ENCODE results near the gene CNGA3. TPM values are rescaled to one million over a fixed set of nuclear protein-coding genes. Genes with fewer than 3 reads are reported as not detected.

The CNGA3 gene
- total and polyA plus RNA-seq, 2 experiments from 2014 or later, result under 0.01 to 0.30 TPM

- Histone ChIP-seq H3K79me2 (ENCODE audit: insufficient read depth) (no peaks in the 10 kb centered on the region), H3K4me3 (no peak overlapping the region), H3K27ac (no peak overlapping the region), H3F3A (ENCODE audit: insufficient read depth) (no peaks in the 10 kb centered on the region), H2AFZ (no peak overlapping the region), H4K20me1 (ENCODE audit: insufficient read depth) (no peaks in the 10 kb centered on the region), H3K9me3 (ENCODE audit: low read depth) (no peaks in the 10 kb centered on the region), H3K36me3 (ENCODE audit: low read depth) (no peaks in the 10 kb centered on the region), H3K9me2 (ENCODE audit: insufficient read depth) (no peaks in the 10 kb centered on the region), H3K4me2 (ENCODE audit: unreplicated experiment) (no peak overlapping the region), H3K27me3 (replicated peaks; ENCODE audit: insufficient read depth) (peaks cover 10% of the 10 kb centered on the region; the same call in 1 of the 2 replicates), H3K4me1 (ENCODE audit: insufficient read depth) (no peaks in the 10 kb centered on the region), H3K9ac (no peak overlapping the region)
- in situ Hi-C loops (cut with MboI), result loop anchor here (10.0 kb wide), 1 partner anchor 580 kb away; no protein-coding TSS in a partner anchor
- 3 to 6% methylated on average over 7 of the region's 7 CpGs for WGBS, 2 experiments (ENCODE audit: low coverage in 1 of 2, low lambda C conversion rate in 2 of 2, missing lambda C conversion rate in 2 of 2)
- DNase-seq, result peak; percentile 87
- TF ChIP-seq EZH2phosphoT487 (IDR thresholded peaks at IDR 0.05; ENCODE audit: insufficient read depth, low read depth), result no peak
- TF ChIP-seq EZH2 (IDR thresholded peaks at IDR 0.05; ENCODE audit: insufficient read depth, poor library complexity, severe bottlenecking), result no peak
Measured at GRCh38 chr2:98385050-98385699, 38.9 kb downstream of the CNGA3 start.

GRCh38 chr2:98387478-98387877 lies 41.2 kb downstream of the CNGA3 start:
- no peaks in the 10 kb centered on the region for H3K4me1 ChIP-seq (ENCODE audit: insufficient read depth)
- H3K9ac ChIP-seq, result no peak overlapping the region
- no peaks in the 10 kb centered on the region for H3F3A ChIP-seq (ENCODE audit: insufficient read depth)
- in situ Hi-C loops (cut with MboI), result loop anchor here (10.0 kb wide), 1 partner anchor 583 kb away; no protein-coding TSS in a partner anchor
- H3K36me3 ChIP-seq (ENCODE audit: low read depth), result no peaks in the 10 kb centered on the region
- no peaks in the 10 kb centered on the region for H3K9me2 ChIP-seq (ENCODE audit: insufficient read depth)
- WGBS, 2 experiments (ENCODE audit: low coverage in 1 of 2, low lambda C conversion rate in 2 of 2, missing lambda C conversion rate in 2 of 2), result 80 to 85% methylated on average over 16 of the region's 16 CpGs
- no peaks in the 10 kb centered on the region; the same call in 1 of the 2 replicates for H3K27me3 ChIP-seq (replicated peaks; ENCODE audit: insufficient read depth)
- H2AFZ ChIP-seq, result no peak overlapping the region
- H3K4me2 ChIP-seq (ENCODE audit: unreplicated experiment), result no peak overlapping the region
- H3K27ac ChIP-seq, result no peak overlapping the region
- no peaks in the 10 kb centered on the region for H4K20me1 ChIP-seq (ENCODE audit: insufficient read depth)
- H3K9me3 ChIP-seq (ENCODE audit: low read depth), result no peaks in the 10 kb centered on the region
- H3K4me3 ChIP-seq, result no peak overlapping the region
- TF ChIP-seq EZH2 (IDR thresholded peaks at IDR 0.05; ENCODE audit: insufficient read depth, poor library complexity, severe bottlenecking) (no peak), EZH2phosphoT487 (IDR thresholded peaks at IDR 0.05; ENCODE audit: insufficient read depth, low read depth) (no peak)
- DNase-seq, result no peak
- no peaks in the 10 kb centered on the region for H3K79me2 ChIP-seq (ENCODE audit: insufficient read depth)

GRCh38 chr2:98388081-98388480 lies 41.8 kb downstream of the CNGA3 start:
- Histone ChIP-seq H3K9me3 (ENCODE audit: low read depth) (no peaks in the 10 kb centered on the region), H3K27ac (no peak overlapping the region), H3K36me3 (ENCODE audit: low read depth) (no peaks in the 10 kb centered on the region), H3K4me3 (no peak overlapping the region), H3K9me2 (ENCODE audit: insufficient read depth) (no peaks in the 10 kb centered on the region), H3F3A (ENCODE audit: insufficient read depth) (no peaks in the 10 kb centered on the region), H2AFZ (no peak overlapping the region), H3K79me2 (ENCODE audit: insufficient read depth) (no peaks in the 10 kb centered on the region), H3K27me3 (replicated peaks; ENCODE audit: insufficient read depth) (no peaks in the 10 kb centered on the region; the same call in 1 of the 2 replicates), H4K20me1 (ENCODE audit: insufficient read depth) (no peaks in the 10 kb centered on the region), H3K9ac (no peak overlapping the region), H3K4me2 (ENCODE audit: unreplicated experiment) (no peak overlapping the region), H3K4me1 (ENCODE audit: insufficient read depth) (no peaks in the 10 kb centered on the region)
- in situ Hi-C loops (cut with MboI), result loop anchor here (10.0 kb wide), 1 partner anchor 583 kb away; no protein-coding TSS in a partner anchor
- 57% methylated on average over 15 of the region's 15 CpGs for WGBS, 2 experiments (ENCODE audit: low coverage in 1 of 2, low lambda C conversion rate in 2 of 2, missing lambda C conversion rate in 2 of 2)
- no peak for DNase-seq
- no peak for TF ChIP-seq EZH2 (IDR thresholded peaks at IDR 0.05; ENCODE audit: insufficient read depth, poor library complexity, severe bottlenecking)
- TF ChIP-seq EZH2phosphoT487 (IDR thresholded peaks at IDR 0.05; ENCODE audit: insufficient read depth, low read depth), result no peak

GRCh38 chr2:98388601-98389250 lies 42.5 kb downstream of the CNGA3 start:
- H2AFZ ChIP-seq, result no peak overlapping the region
- no peaks in the 10 kb centered on the region; the same call in 1 of the 2 replicates for H3K27me3 ChIP-seq (replicated peaks; ENCODE audit: insufficient read depth)
- H3K9me3 ChIP-seq (ENCODE audit: low read depth), result no peaks in the 10 kb centered on the region
- no peaks in the 10 kb centered on the region for H3F3A ChIP-seq (ENCODE audit: insufficient read depth)
- H3K36me3 ChIP-seq (ENCODE audit: low read depth), result no peaks in the 10 kb centered on the region
- no peak overlapping the region for H3K9ac ChIP-seq
- no peaks in the 10 kb centered on the region for H4K20me1 ChIP-seq (ENCODE audit: insufficient read depth)
- no peaks in the 10 kb centered on the region for H3K4me1 ChIP-seq (ENCODE audit: insufficient read depth)
- WGBS, 2 experiments (ENCODE audit: low coverage in 1 of 2, low lambda C conversion rate in 2 of 2, missing lambda C conversion rate in 2 of 2), result 71 to 75% methylated on average over 17 of the region's 17 CpGs
- no peaks in the 10 kb centered on the region for H3K9me2 ChIP-seq (ENCODE audit: insufficient read depth)
- no peak overlapping the region for H3K4me3 ChIP-seq
- in situ Hi-C loops (cut with MboI), result loop anchor here (10.0 kb wide), 1 partner anchor 584 kb away; no protein-coding TSS in a partner anchor
- TF ChIP-seq EZH2phosphoT487 (IDR thresholded peaks at IDR 0.05; ENCODE audit: insufficient read depth, low read depth) (no peak), EZH2 (IDR thresholded peaks at IDR 0.05; ENCODE audit: insufficient read depth, poor library complexity, severe bottlenecking) (no peak)
- H3K27ac ChIP-seq, result no peak overlapping the region
- H3K4me2 ChIP-seq (ENCODE audit: unreplicated experiment), result no peak overlapping the region
- DNase-seq, result no peak
- no peaks in the 10 kb centered on the region for H3K79me2 ChIP-seq (ENCODE audit: insufficient read depth)
